Measurements from ENCODE around the gene CBX4.
A peak's percentile ranks its signal among the peaks of the same experiment; 100 is the strongest.

CBX4 gene

GRCh38 chr17:79799174-79799537 lies 40.1 kb downstream of the CBX4 start:
- no peak for DNase-seq

- peak; percentile 41 to 49 (median 43) for DNase-seq
Measured at GRCh38 chr17:79798299-79799173, 40.7 kb downstream of the CBX4 start.

- peak in 1 of 3 donors; percentile 37 for DNase-seq
Measured at GRCh38 chr17:79797492-79798298, 41.5 kb downstream of the CBX4 start.

- DNase-seq, result peak; percentile 100
Measured at GRCh38 chr17:79796763-79797491, 42.3 kb downstream of the CBX4 start, which contains the start of gene CBX8. Gene CBX8 (minus strand): TSS chr17:79797077. CDS start chr17:79796998, 79 bp downstream.

- DNase-seq, result no peak
Measured at GRCh38 chr17:79796444-79796762, 42.8 kb downstream of the CBX4 start.

GRCh38 chr17:79795795-79796443 lies 43.3 kb downstream of the CBX4 start:
- DNase-seq, result no peak

- no peak for DNase-seq
Measured at GRCh38 chr17:79794659-79795511, 44.4 kb downstream of the CBX4 start.

- no peak for DNase-seq
Measured at GRCh38 chr17:79793924-79794304, 45.3 kb downstream of the CBX4 start.

GRCh38 chr17:79792984-79793923 lies 46.0 kb downstream of the CBX4 start:
- no peak for DNase-seq

- DNase-seq, result no peak
Measured at GRCh38 chr17:79792341-79792871, 46.8 kb downstream of the CBX4 start.

GRCh38 chr17:79791735-79792161 lies 47.5 kb downstream of the CBX4 start:
- DNase-seq, result no peak

GRCh38 chr17:79790805-79791734 lies 48.2 kb downstream of the CBX4 start:
- peak in 1 of 3 donors; percentile 25 for DNase-seq

GRCh38 chr17:79789943-79790804 lies 49.1 kb downstream of the CBX4 start:
- DNase-seq, result peak; percentile 51 to 85 (median 75)

- peak in 1 of 3 donors; percentile 29 for DNase-seq
Measured at GRCh38 chr17:79788989-79789942, 50.0 kb downstream of the CBX4 start.

- DNase-seq, result no peak
Measured at GRCh38 chr17:79788455-79788854, 50.8 kb downstream of the CBX4 start.

- DNase-seq, result no peak
Measured at GRCh38 chr17:79786930-79787643, 52.2 kb downstream of the CBX4 start.

Data from suppressor macrophage treated with lipopolysaccharide for 1 hour (primary cell).